Ovary (tissue), 9 donors: ENCODE measurements around the gene ARL11. TPM values are rescaled to one million over a fixed set of nuclear protein-coding genes. Genes with fewer than 3 reads are reported as not detected.

Experiments used
- DNase-seq, 5 donors: peaks; one replicate each; pipeline ENCODE4 v3.0.0-alpha.2; 2019 to 2020
- H3K27ac ChIP-seq, 2 donors: fragments of 200-600 bp; one replicate each; pipeline versions ENCODE4 v1.5.1 to v1.8.0; 2019 to 2022
- H3K27me3 ChIP-seq: fragments of 200-600 bp; one replicate; pipeline ENCODE4 v1.8.0; 2022
- H3K36me3 ChIP-seq: fragments of 200-600 bp; sonication (generic); one replicate; pipeline ENCODE4 v1.5.1; 2019
- H3K4me1 ChIP-seq: one replicate; pipeline ENCODE4 v1.8.1; 2013; ENCODE audit warnings: mild to moderate bottlenecking, moderate library complexity; ENCODE audit not compliant: insufficient read depth
- H3K4me3 ChIP-seq: fragments of 200-600 bp; sonication (generic); one replicate; pipeline ENCODE4 v1.5.1; 2017
- H3K9me3 ChIP-seq, 2 donors: fragments of 200-600 bp in 1 of 2; sonication (generic) in 1 of 2; one replicate each; pipeline versions ENCODE4 v1.5.1 to v1.8.1; 2013 to 2019; ENCODE audit warnings: mild to moderate bottlenecking in 1 of 2, moderate library complexity in 1 of 2
- CTCF ChIP-seq, 3 donors: fragments of 450-650 bp in 2 of 3; fragments of 200-600 bp in 1 of 3; IDR thresholded peaks; one replicate each; pipeline versions ENCODE4 v1.5.1 to v1.8.0; 2016 to 2022; ENCODE audit warnings: antibody characterized with exemption in 3 of 3, mild to moderate bottlenecking in 1 of 3
- EP300 ChIP-seq: sonication (generic); formaldehyde crosslinking; IDR thresholded peaks from one replicate; pipeline ENCODE4 v1.6.1; 2017; ENCODE audit warnings: antibody characterized with exemption
- POLR2A ChIP-seq: fragments of 450-650 bp; IDR thresholded peaks from one replicate; pipeline ENCODE4 v1.6.1; 2017; ENCODE audit warnings: antibody characterized with exemption, mild to moderate bottlenecking, moderate library complexity
- WGBS, 3 donors: extraction: QIAGEN DNeasy Blood & Tissue Kit in 1 of 3; methylation state at CpG; one replicate each; pipeline versions ENCODE4 v1.1.5 to v1.1.7; 2013 to 2017; 5-methylcytosine and 5-hydroxymethylcytosine counted together
- intact Hi-C, 4 donors: fragments of 100-400 bp; cut with DNase I; formaldehyde crosslinking; loops; one replicate each; pipeline versions ENCODE4 v1.11.0 to v1.15.1; 2022 to 2023
- polyA plus RNA-seq, 2 donors: library from polyadenylated mRNA; stranded (reverse); fragments of 200-250 nt in 1 of 2; fragments of 350-450 nt in 1 of 2; fragmentation: Illumina TruSeq in 1 of 2; extraction: RNeasy Lipid Tissue Mini Kit (QIAGEN cat#74804) in 1 of 2; gene quantifications; one replicate each; pipeline ENCODE4 v1.2.3, GENCODE V29; 2013 to 2014
- total RNA-seq, 7 donors: library from RNA; depleted of rRNA in 2 of 7; stranded (reverse); fragments of >200 nt in 2 of 7; fragmentation: NEBNext Ultra II Directional in 3 of 7; extraction: Animal tissue kit (Norgen Biotek cat#: 25700) in 3 of 7; gene quantifications; one replicate each; pipeline versions ENCODE4 v1.1.0 to v1.2.4, GENCODE V29; 2016 to 2023
- donor health status: DM: no; HTN: no; CAD: no; lungs with moderate emphysema.
- donor health status: DM: no; HTN: no; CAD: no.
- donor health status: Bipolar disorder and iron deficiency.
- donor health status: DM: yes; HTN: yes; CAD: no.
- donor health status: DM: no; HTN: no; CAD: no.
- donor health status: DM: yes; HTN: yes; CAD: no.

The ARL11 gene
- total and polyA plus RNA-seq, 9 donors = 0.15 to 0.93 (median 0.28) TPM

GRCh38 chr13:49678191-49678914 is 50.0 kb downstream of the ARL11 start:
- H3K4me3 ChIP-seq = no peak overlapping the region
- no peaks in the 10 kb centered on the region for H3K36me3 ChIP-seq
- intact Hi-C loops = loop anchor here in 1 of 4 donors (10.0 kb wide), 1 partner anchor 166 kb away; no protein-coding TSS in a partner anchor
- H3K4me1 ChIP-seq = no peaks in the 10 kb centered on the region
- H3K9me3 ChIP-seq = no peaks in the 10 kb centered on the region
- no peak overlapping the region for H3K27ac ChIP-seq
- no peaks in the 10 kb centered on the region for H3K27me3 ChIP-seq
- no peak for DNase-seq
- WGBS, 3 donors = 96% methylated on average over 46 to 48 of the region's 48 CpGs
- TF ChIP-seq POLR2A (no peak), CTCF (IDR thresholded peaks at IDR 0.05) (no peak), EP300 (no peak)

GRCh38 chr13:49679246-49679645 is 50.9 kb downstream of the ARL11 start:
- 41 to 59% (median 44%) methylated on average over 3 of the region's 3 CpGs for WGBS, 3 donors
- DNase-seq = no peak

GRCh38 chr13:49681842-49682435 is 53.6 kb downstream of the ARL11 start:
- WGBS, 3 donors = 73 to 87% (median 84%) methylated on average over 4 of the region's 4 CpGs
- Histone ChIP-seq H3K36me3 (no peaks in the 10 kb centered on the region), H3K9me3 (no peaks in the 10 kb centered on the region), H3K27me3 (no peaks in the 10 kb centered on the region), H3K27ac (no peak overlapping the region), H3K4me1 (peaks cover 2% of the 10 kb centered on the region), H3K4me3 (no peak overlapping the region)
- intact Hi-C loops = no loop called here
- no peak for DNase-seq
- TF ChIP-seq EP300 (no peak), POLR2A (no peak), CTCF (IDR thresholded peaks at IDR 0.05) (no peak)

More at GRCh38 chr13:49679246-49679645, 50.9 kb downstream of the ARL11 start:
- Histone ChIP-seq H3K36me3 (no peaks in the 10 kb centered on the region), H3K27ac (no peak overlapping the region), H3K4me1 (no peaks in the 10 kb centered on the region), H3K27me3 (no peaks in the 10 kb centered on the region), H3K4me3 (no peak overlapping the region), H3K9me3 (no peaks in the 10 kb centered on the region)
- no peak for TF ChIP-seq POLR2A
- no peak for TF ChIP-seq EP300
- no peak for TF ChIP-seq CTCF (IDR thresholded peaks at IDR 0.05)
- intact Hi-C loops = loop anchor here in 1 of 4 donors (10.0 kb wide), 1 partner anchor 166 kb away; no protein-coding TSS in a partner anchor

Other genes starting within 250 kb of the ARL11 start
- gene CAB39L, start 184.4 kb upstream of the ARL11 start, total RNA-seq = 10 to 100 TPM; 22.6 to 42.7 (median 26.5) TPM
- gene CAB39L, start 184.4 kb upstream of the ARL11 start, polyA plus RNA-seq = 10 to 100 TPM; 15.9 to 24.7 TPM
- 10 to 100 TPM in 6 of 7 donors, 1 to 10 TPM in 1; 9.1 to 21.6 (median 19.8) TPM for gene SETDB2, start 184.2 kb upstream of the ARL11 start, total RNA-seq
- 10 to 100 TPM in 1 of 2 donors, 1 to 10 TPM in 1; 6.6 to 14.3 TPM for gene SETDB2, start 184.2 kb upstream of the ARL11 start, polyA plus RNA-seq
- 10 to 100 TPM; 25.6 to 43.5 (median 34.0) TPM for gene PHF11, start 132.6 kb upstream of the ARL11 start, total RNA-seq
- 10 to 100 TPM; 25.5 to 57.0 TPM for gene PHF11, start 132.6 kb upstream of the ARL11 start, polyA plus RNA-seq
- gene RCBTB1, start 42.9 kb upstream of the ARL11 start, total RNA-seq = 10 to 100 TPM in 5 of 7 donors, 1 to 10 TPM in 2; 5.5 to 16.6 (median 12.9) TPM
- gene RCBTB1, start 42.9 kb upstream of the ARL11 start, polyA plus RNA-seq = 10 to 100 TPM in 1 of 2 donors, 1 to 10 TPM in 1; 8.6 to 28.0 TPM
- 100 to 1,000 TPM in 1 of 7 donors, 10 to 100 TPM in 6; 48.7 to 112 (median 60.2) TPM for gene EBPL, start 63.0 kb downstream of the ARL11 start, total RNA-seq
- 10 to 100 TPM; 70.0 to 98.6 TPM for gene EBPL, start 63.0 kb downstream of the ARL11 start, polyA plus RNA-seq
- gene KPNA3, start 164.2 kb downstream of the ARL11 start, total RNA-seq = 10 to 100 TPM; 10.8 to 30.9 (median 23.9) TPM
- 10 to 100 TPM in 1 of 2 donors, 1 to 10 TPM in 1; 9.1 to 17.5 TPM for gene KPNA3, start 164.2 kb downstream of the ARL11 start, polyA plus RNA-seq